ENCODE data around the gene GXYLT1. TPM values are rescaled to one million over a fixed set of nuclear protein-coding genes. Genes with fewer than 3 reads are reported as not detected.

The GXYLT1 gene
- total RNA-seq, 2 donors from 2014 or later: 9.3 to 11.1 TPM

GRCh38 chr12:42102720-42103119 is 42.0 kb downstream of the GXYLT1 start:
- Histone ChIP-seq H3K36me3 (no peaks in the 10 kb centered on the region), H3K4me3 (no peak overlapping the region), H3K4me1 (no peaks in the 10 kb centered on the region), H3K27ac (no peak overlapping the region), H3K9me3 (no peaks in the 10 kb centered on the region), H3K27me3 (no peaks in the 10 kb centered on the region), H3K9ac (ENCODE audit: low read depth in 2 of 2, low read length in 2 of 2) (no peak overlapping the region)
- DNase-seq: no peak
- no peak for TF ChIP-seq CTCF (IDR thresholded peaks at IDR 0.05)
- intact Hi-C loops (cut with DNase I): no loop called here

GRCh38 chr12:42099433-42099832 is 45.2 kb downstream of the GXYLT1 start:
- Histone ChIP-seq H3K36me3 (no peaks in the 10 kb centered on the region), H3K27me3 (no peaks in the 10 kb centered on the region), H3K27ac (no peak overlapping the region), H3K4me1 (no peaks in the 10 kb centered on the region), H3K4me3 (no peak overlapping the region), H3K9ac (ENCODE audit: low read depth in 2 of 2, low read length in 2 of 2) (no peak overlapping the region), H3K9me3 (no peaks in the 10 kb centered on the region)
- intact Hi-C loops (cut with DNase I): no loop called here
- no peak for TF ChIP-seq CTCF (IDR thresholded peaks at IDR 0.05)
- DNase-seq: no peak

- no peak overlapping the region for H3K9ac ChIP-seq (ENCODE audit: low read depth in 2 of 2, low read length in 2 of 2)
- H3K36me3 ChIP-seq: no peaks in the 10 kb centered on the region
- H3K27ac ChIP-seq: no peak overlapping the region
- intact Hi-C loops (cut with DNase I): no loop called here
- DNase-seq: no peak
- H3K4me1 ChIP-seq: no peaks in the 10 kb centered on the region
- no peaks in the 10 kb centered on the region for H3K27me3 ChIP-seq
- H3K4me3 ChIP-seq: no peak overlapping the region
- no peaks in the 10 kb centered on the region for H3K9me3 ChIP-seq
- TF ChIP-seq CTCF (IDR thresholded peaks at IDR 0.05): no peak
Observed at GRCh38 chr12:42097971-42098370, 46.7 kb downstream of the GXYLT1 start.

- Histone ChIP-seq H3K4me3 (no peak overlapping the region), H3K36me3 (no peaks in the 10 kb centered on the region), H3K27ac (no peak overlapping the region), H3K27me3 (no peaks in the 10 kb centered on the region), H3K4me1 (no peaks in the 10 kb centered on the region), H3K9me3 (no peaks in the 10 kb centered on the region), H3K9ac (ENCODE audit: low read depth in 2 of 2, low read length in 2 of 2) (no peak overlapping the region)
- intact Hi-C loops (cut with DNase I): no loop called here
- TF ChIP-seq CTCF (IDR thresholded peaks at IDR 0.05): no peak
- no peak for DNase-seq
Observed at GRCh38 chr12:42094277-42094676, 50.4 kb downstream of the GXYLT1 start.

- no peak overlapping the region for H3K9ac ChIP-seq (ENCODE audit: low read depth in 2 of 2, low read length in 2 of 2)
- no peak overlapping the region for H3K4me3 ChIP-seq
- no peaks in the 10 kb centered on the region for H3K4me1 ChIP-seq
- H3K36me3 ChIP-seq: no peaks in the 10 kb centered on the region
- H3K27me3 ChIP-seq: no peaks in the 10 kb centered on the region
- no peak overlapping the region for H3K27ac ChIP-seq
- no peak for TF ChIP-seq CTCF (IDR thresholded peaks at IDR 0.05)
- no peaks in the 10 kb centered on the region for H3K9me3 ChIP-seq
- no peak for DNase-seq
- intact Hi-C loops (cut with DNase I): no loop called here
Observed at GRCh38 chr12:42091769-42092168, 52.9 kb downstream of the GXYLT1 start.

- Histone ChIP-seq H3K9ac (ENCODE audit: low read depth in 2 of 2, low read length in 2 of 2) (no peak overlapping the region), H3K27ac (no peak overlapping the region), H3K4me1 (no peaks in the 10 kb centered on the region), H3K9me3 (no peaks in the 10 kb centered on the region), H3K27me3 (no peaks in the 10 kb centered on the region), H3K36me3 (no peaks in the 10 kb centered on the region), H3K4me3 (no peak overlapping the region)
- no peak for TF ChIP-seq CTCF (IDR thresholded peaks at IDR 0.05)
- no peak for DNase-seq
- intact Hi-C loops (cut with DNase I): no loop called here
Observed at GRCh38 chr12:42090899-42091298, 53.8 kb downstream of the GXYLT1 start.

All from colonic mucosa (tissue), 4 donors.